Activated CD4-positive, alpha-beta memory T cell treated with anti-CD3 and anti-CD28 coated beads, Interleukin-2, amount 10 ng/mL, durations not matched to agents 7 days and 5 days (primary cell): ENCODE measurements around the gene TRDN. TPM values are rescaled to one million over a fixed set of nuclear protein-coding genes. Genes with fewer than 3 reads are reported as not detected.

Experiments used
- CTCF ChIA-PET: fragments of 350-600 bp; sonication (Branson Sonifier 250); formaldehyde crosslinking; loops from one replicate; lab custom pipeline; 2021; ENCODE audit warnings: antibody characterized with exemption, inconsistent platforms; lab: Charles Lee
- POLR2A ChIA-PET: fragments of 350-600 bp; sonication (Branson Sonifier 250); formaldehyde crosslinking; loops from one replicate; lab custom pipeline; 2021; ENCODE audit warnings: antibody characterized with exemption; lab: Charles Lee
- DNase-seq: peaks from one replicate; pipeline ENCODE4 v3.0.0-alpha.2; 2020
- H3K27ac Mint-ChIP-seq: one replicate; pipeline ENCODE4 v1.8.0; 2021; ENCODE audit warnings: mild to moderate bottlenecking, mixed read lengths
- H3K27me3 Mint-ChIP-seq: one replicate; pipeline ENCODE4 v1.8.0; 2021; ENCODE audit warnings: mixed read lengths
- H3K36me3 Mint-ChIP-seq: one replicate; pipeline ENCODE4 v1.8.0; 2021; ENCODE audit warnings: low read depth, mixed read lengths
- H3K4me1 Mint-ChIP-seq: one replicate; pipeline ENCODE4 v1.8.0; 2021; ENCODE audit warnings: mixed read lengths
- H3K4me3 Mint-ChIP-seq: one replicate; pipeline ENCODE4 v1.8.0; 2021; ENCODE audit warnings: mild to moderate bottlenecking, mixed read lengths
- H3K9me3 Mint-ChIP-seq: one replicate; pipeline ENCODE4 v1.8.0; 2021; ENCODE audit warnings: mixed read lengths
- total RNA-seq, 2 experiments: library from RNA; stranded (reverse); gene quantifications; one replicate each; pipeline ENCODE4 v1.2.3, GENCODE V29; 2021

Gene TRDN
- total RNA-seq, 2 experiments from 2014 or later = not detected

- no peaks in the 10 kb centered on the region for H3K4me1 Mint-ChIP-seq
- H3K4me3 Mint-ChIP-seq = no peak overlapping the region
- no peaks in the 10 kb centered on the region for H3K9me3 Mint-ChIP-seq
- DNase-seq = no peak
- CTCF ChIA-PET = no interaction called here
- no peaks in the 10 kb centered on the region for H3K36me3 Mint-ChIP-seq
- H3K27ac Mint-ChIP-seq = no peak overlapping the region
- no peaks in the 10 kb centered on the region for H3K27me3 Mint-ChIP-seq
- POLR2A ChIA-PET = no interaction called here
Measured at GRCh38 chr6:123648723-123649122, 12.0 kb upstream of the TRDN start.

GRCh38 chr6:123648020-123648580, 11.3 kb upstream of the TRDN start:
- Mint-ChIP-seq H3K27ac (no peak overlapping the region), H3K4me3 (no peak overlapping the region), H3K9me3 (no peaks in the 10 kb centered on the region), H3K27me3 (no peaks in the 10 kb centered on the region), H3K36me3 (no peaks in the 10 kb centered on the region), H3K4me1 (no peaks in the 10 kb centered on the region)
- ChIA-PET CTCF (no interaction called here), POLR2A (no interaction called here)
- no peak for DNase-seq

GRCh38 chr6:123641497-123641896, 4.7 kb upstream of the TRDN start:
- H3K27me3 Mint-ChIP-seq = no peaks in the 10 kb centered on the region
- H3K4me3 Mint-ChIP-seq = no peak overlapping the region
- H3K4me1 Mint-ChIP-seq = no peaks in the 10 kb centered on the region
- H3K36me3 Mint-ChIP-seq = no peaks in the 10 kb centered on the region
- ChIA-PET POLR2A (no interaction called here), CTCF (no interaction called here)
- DNase-seq = no peak
- H3K27ac Mint-ChIP-seq = no peak overlapping the region
- no peaks in the 10 kb centered on the region for H3K9me3 Mint-ChIP-seq

- H3K27me3 Mint-ChIP-seq = no peaks in the 10 kb centered on the region
- H3K4me1 Mint-ChIP-seq = no peaks in the 10 kb centered on the region
- ChIA-PET POLR2A (no interaction called here), CTCF (no interaction called here)
- H3K27ac Mint-ChIP-seq = no peak overlapping the region
- no peak overlapping the region for H3K4me3 Mint-ChIP-seq
- no peak for DNase-seq
- no peaks in the 10 kb centered on the region for H3K9me3 Mint-ChIP-seq
- H3K36me3 Mint-ChIP-seq = no peaks in the 10 kb centered on the region
Measured at GRCh38 chr6:123640567-123641187, 3.9 kb upstream of the TRDN start.

GRCh38 chr6:123638865-123639264, 2.1 kb upstream of the TRDN start:
- POLR2A ChIA-PET = no interaction called here
- no peak overlapping the region for H3K4me3 Mint-ChIP-seq
- H3K9me3 Mint-ChIP-seq = peaks cover under 1% of the 10 kb centered on the region
- H3K27ac Mint-ChIP-seq = no peak overlapping the region
- no peaks in the 10 kb centered on the region for H3K4me1 Mint-ChIP-seq
- CTCF ChIA-PET = no interaction called here
- no peak for DNase-seq
- H3K36me3 Mint-ChIP-seq = no peaks in the 10 kb centered on the region
- H3K27me3 Mint-ChIP-seq = no peaks in the 10 kb centered on the region

- POLR2A ChIA-PET = no interaction called here
- no peak for DNase-seq
- Mint-ChIP-seq H3K36me3 (no peaks in the 10 kb centered on the region), H3K27ac (no peak overlapping the region), H3K27me3 (no peaks in the 10 kb centered on the region), H3K4me1 (no peaks in the 10 kb centered on the region), H3K9me3 (peaks cover 2% of the 10 kb centered on the region), H3K4me3 (no peak overlapping the region)
- CTCF ChIA-PET = no interaction called here
Measured at GRCh38 chr6:123636282-123636681, 468 bp downstream of the TRDN start.

- H3K9me3 Mint-ChIP-seq = peaks cover 2% of the 10 kb centered on the region
- no peak overlapping the region for H3K4me3 Mint-ChIP-seq
- no peak for DNase-seq
- CTCF ChIA-PET = no interaction called here
- no peaks in the 10 kb centered on the region for H3K36me3 Mint-ChIP-seq
- no peaks in the 10 kb centered on the region for H3K27me3 Mint-ChIP-seq
- POLR2A ChIA-PET = no interaction called here
- no peak overlapping the region for H3K27ac Mint-ChIP-seq
- no peaks in the 10 kb centered on the region for H3K4me1 Mint-ChIP-seq
Measured at GRCh38 chr6:123635567-123635966, 1.2 kb downstream of the TRDN start.

- no peaks in the 10 kb centered on the region for H3K4me1 Mint-ChIP-seq
- no peaks in the 10 kb centered on the region for H3K36me3 Mint-ChIP-seq
- no peak for DNase-seq
- no peaks in the 10 kb centered on the region for H3K27me3 Mint-ChIP-seq
- ChIA-PET CTCF (no interaction called here), POLR2A (no interaction called here)
- H3K9me3 Mint-ChIP-seq = peaks cover 2% of the 10 kb centered on the region
- no peak overlapping the region for H3K4me3 Mint-ChIP-seq
- no peak overlapping the region for H3K27ac Mint-ChIP-seq
Measured at GRCh38 chr6:123635144-123635543, 1.6 kb downstream of the TRDN start.

- Mint-ChIP-seq H3K9me3 (peaks cover 2% of the 10 kb centered on the region), H3K4me3 (no peak overlapping the region), H3K27me3 (no peaks in the 10 kb centered on the region), H3K27ac (no peak overlapping the region), H3K36me3 (no peaks in the 10 kb centered on the region), H3K4me1 (no peaks in the 10 kb centered on the region)
- DNase-seq = no peak
- ChIA-PET CTCF (no interaction called here), POLR2A (no interaction called here)
Measured at GRCh38 chr6:123632641-123633040, 4.1 kb downstream of the TRDN start.

- Mint-ChIP-seq H3K4me3 (no peak overlapping the region), H3K4me1 (no peaks in the 10 kb centered on the region), H3K27ac (no peak overlapping the region), H3K36me3 (no peaks in the 10 kb centered on the region), H3K9me3 (peaks cover 2% of the 10 kb centered on the region), H3K27me3 (no peaks in the 10 kb centered on the region)
- ChIA-PET CTCF (interaction anchor here (0.9 kb wide), 1 partner anchor 86 kb away, joined by 4 read pairs; no protein-coding TSS in a partner anchor), POLR2A (no interaction called here)
- DNase-seq = no peak
Measured at GRCh38 chr6:123629258-123629941, 7.3 kb downstream of the TRDN start.

GRCh38 chr6:123625696-123626095, 11.1 kb downstream of the TRDN start:
- Mint-ChIP-seq H3K4me3 (no peak overlapping the region), H3K9me3 (no peaks in the 10 kb centered on the region), H3K4me1 (no peaks in the 10 kb centered on the region), H3K36me3 (no peaks in the 10 kb centered on the region), H3K27me3 (no peaks in the 10 kb centered on the region), H3K27ac (no peak overlapping the region)
- DNase-seq = no peak
- CTCF ChIA-PET = no interaction called here
- POLR2A ChIA-PET = no interaction called here

GRCh38 chr6:123622780-123623179, 14.0 kb downstream of the TRDN start:
- CTCF ChIA-PET = no interaction called here
- no peak for DNase-seq
- Mint-ChIP-seq H3K36me3 (no peaks in the 10 kb centered on the region), H3K4me3 (no peak overlapping the region), H3K27me3 (no peaks in the 10 kb centered on the region), H3K4me1 (no peaks in the 10 kb centered on the region), H3K27ac (no peak overlapping the region), H3K9me3 (no peaks in the 10 kb centered on the region)
- POLR2A ChIA-PET = no interaction called here

- ChIA-PET CTCF (no interaction called here), POLR2A (no interaction called here)
- Mint-ChIP-seq H3K4me1 (no peaks in the 10 kb centered on the region), H3K4me3 (no peak overlapping the region), H3K27me3 (no peaks in the 10 kb centered on the region), H3K9me3 (no peaks in the 10 kb centered on the region), H3K36me3 (no peaks in the 10 kb centered on the region), H3K27ac (no peak overlapping the region)
- no peak for DNase-seq
Measured at GRCh38 chr6:123619156-123619555, 17.6 kb downstream of the TRDN start.

GRCh38 chr6:123616942-123617341, 19.8 kb downstream of the TRDN start:
- Mint-ChIP-seq H3K36me3 (no peaks in the 10 kb centered on the region), H3K27ac (no peak overlapping the region), H3K9me3 (no peaks in the 10 kb centered on the region), H3K27me3 (no peaks in the 10 kb centered on the region), H3K4me3 (no peak overlapping the region), H3K4me1 (no peaks in the 10 kb centered on the region)
- ChIA-PET POLR2A (no interaction called here), CTCF (no interaction called here)
- no peak for DNase-seq
